ENCODE measurements around the gene ADAMTS12. TPM values are rescaled to one million over a fixed set of nuclear protein-coding genes. Genes with fewer than 3 reads are reported as not detected.

ADAMTS12 gene
- polyA plus RNA-seq, 1 donor (not counting 4 experiments of a cell fraction or from before 2014, with no cell fraction given) = 0.49 TPM

- Histone ChIP-seq H4K20me1 (ENCODE audit: control insufficient read depth, extremely low read depth, insufficient read depth, low read length) (no peaks in the 10 kb centered on the region), H3K9me1 (ENCODE audit: control insufficient read depth, extremely low read depth, insufficient read depth, low read length) (no peaks in the 10 kb centered on the region), H3K36me3 (ENCODE audit: control insufficient read depth in 2 of 2, extremely low read depth in 1 of 2, insufficient read depth in 2 of 2, low read length in 2 of 2) (no peaks in the 10 kb centered on the region), H2AFZ (ENCODE audit: control insufficient read depth, low read length) (no peak overlapping the region), H3K27ac (ENCODE audit: control insufficient read depth, insufficient read depth, low read length) (no peak overlapping the region), H3K27me3 (ENCODE audit: control insufficient read depth, extremely low read depth, insufficient read depth, low read length) (no peaks in the 10 kb centered on the region), H3K79me2 (ENCODE audit: control insufficient read depth, insufficient read depth, low read length) (no peaks in the 10 kb centered on the region), H3K4me3 (ENCODE audit: control insufficient read depth in 2 of 3, extremely low read depth in 1 of 3, insufficient read depth in 2 of 3, low read depth in 1 of 3, low read length in 3 of 3) (no peak overlapping the region), H3K9me3 (ENCODE audit: control insufficient read depth, low read depth, low read length) (no peaks in the 10 kb centered on the region), H3K4me1 (ENCODE audit: control insufficient read depth, extremely low read depth, insufficient read depth, low read length) (peaks cover 3% of the 10 kb centered on the region), H3K9ac (ENCODE audit: control insufficient read depth, extremely low read depth, insufficient read depth, low read length) (no peak overlapping the region), H3K4me2 (ENCODE audit: control insufficient read depth, extremely low read depth, insufficient read depth, low read depth, low read length) (no peak overlapping the region)
- DNase-seq (ENCODE audit: low read depth, low spot score) (no peak), FAIRE-seq (no peak)
- no peak for TF ChIP-seq CTCF (optimal IDR thresholded peaks at IDR 0.05 in 1 of 3, IDR thresholded peaks at IDR 0.05 in 1 of 3, conservative IDR thresholded peaks at IDR 0.05 in 1 of 3; ENCODE audit: extremely low read depth in 1 of 3, insufficient read depth in 2 of 3, low read length in 3 of 3)
- TF ChIP-seq EZH2 (IDR thresholded peaks at IDR 0.05; ENCODE audit: low read length) = no peak
- dilution Hi-C loops (cut with MboI; ENCODE audit: extremely low pct_ligation_motif_present, low sequenced_read_pairs) = no loop called here
These were observed 48.2 kb downstream of the ADAMTS12 start for GRCh38 chr5:33843579-33843978.

GRCh38 chr5:33842456-33842855 lies 49.3 kb downstream of the ADAMTS12 start:
- H3K36me3 ChIP-seq (ENCODE audit: control insufficient read depth in 2 of 2, extremely low read depth in 1 of 2, insufficient read depth in 2 of 2, low read length in 2 of 2) = no peaks in the 10 kb centered on the region
- H3K9ac ChIP-seq (ENCODE audit: control insufficient read depth, extremely low read depth, insufficient read depth, low read length) = no peak overlapping the region
- FAIRE-seq = no peak
- H3K4me2 ChIP-seq (ENCODE audit: control insufficient read depth, extremely low read depth, insufficient read depth, low read depth, low read length) = no peak overlapping the region
- H4K20me1 ChIP-seq (ENCODE audit: control insufficient read depth, extremely low read depth, insufficient read depth, low read length) = no peaks in the 10 kb centered on the region
- no peak overlapping the region for H3K27ac ChIP-seq (ENCODE audit: control insufficient read depth, insufficient read depth, low read length)
- TF ChIP-seq EZH2 (IDR thresholded peaks at IDR 0.05; ENCODE audit: low read length) = no peak
- no peak for TF ChIP-seq CTCF (optimal IDR thresholded peaks at IDR 0.05 in 1 of 3, IDR thresholded peaks at IDR 0.05 in 1 of 3, conservative IDR thresholded peaks at IDR 0.05 in 1 of 3; ENCODE audit: extremely low read depth in 1 of 3, insufficient read depth in 2 of 3, low read length in 3 of 3)
- no peaks in the 10 kb centered on the region for H3K9me1 ChIP-seq (ENCODE audit: control insufficient read depth, extremely low read depth, insufficient read depth, low read length)
- H3K4me3 ChIP-seq (ENCODE audit: control insufficient read depth in 2 of 3, extremely low read depth in 1 of 3, insufficient read depth in 2 of 3, low read depth in 1 of 3, low read length in 3 of 3) = no peak overlapping the region
- H3K79me2 ChIP-seq (ENCODE audit: control insufficient read depth, insufficient read depth, low read length) = no peaks in the 10 kb centered on the region
- no peaks in the 10 kb centered on the region for H3K27me3 ChIP-seq (ENCODE audit: control insufficient read depth, extremely low read depth, insufficient read depth, low read length)
- no peaks in the 10 kb centered on the region for H3K9me3 ChIP-seq (ENCODE audit: control insufficient read depth, low read depth, low read length)
- no peak overlapping the region for H2AFZ ChIP-seq (ENCODE audit: control insufficient read depth, low read length)
- DNase-seq (ENCODE audit: low read depth, low spot score) = no peak
- dilution Hi-C loops (cut with MboI; ENCODE audit: extremely low pct_ligation_motif_present, low sequenced_read_pairs) = no loop called here
- peaks cover 3% of the 10 kb centered on the region for H3K4me1 ChIP-seq (ENCODE audit: control insufficient read depth, extremely low read depth, insufficient read depth, low read length)
